ENCODE measurements around the gene BAIAP2L2.
"Not testable (repeated sequence)": the region's sequence is repeated elsewhere in the genome, so short reads cannot be mapped to it uniquely, and the experiment has no call there.

The BAIAP2L2 gene

DNA sequence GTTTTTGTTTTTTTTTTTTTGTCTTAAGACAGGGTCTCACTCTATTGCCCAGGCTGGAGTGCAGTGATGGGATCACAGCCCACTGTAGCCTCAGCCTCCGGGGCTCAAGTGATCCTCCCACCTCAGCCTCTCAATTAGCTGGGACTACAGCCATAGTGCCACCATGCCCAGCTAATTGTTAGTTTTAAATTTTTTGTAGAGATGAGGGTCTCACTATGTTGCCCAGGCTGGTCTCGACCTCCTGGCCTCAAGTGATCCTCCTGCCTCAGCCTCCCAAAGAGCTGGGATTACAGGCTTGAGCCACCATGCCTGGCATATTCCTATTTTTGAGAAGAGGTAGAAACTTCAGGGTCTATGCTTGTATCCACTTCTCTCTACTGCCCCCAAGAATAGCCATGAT, 8.3 kb upstream of the BAIAP2L2 start:
- H3K9me3 ChIP-seq (ENCODE audit: control insufficient read depth in 1 of 2, low read length in 2 of 2); H3K27me3 ChIP-seq (ENCODE audit: control insufficient read depth in 1 of 2, insufficient read depth in 2 of 2, low read length in 2 of 2); H3K4me3 ChIP-seq (ENCODE audit: low read depth in 1 of 2, low read length in 2 of 2); H3K36me3 ChIP-seq (ENCODE audit: control insufficient read depth in 1 of 2, insufficient read depth in 2 of 2, low read length in 2 of 2); H3K27ac ChIP-seq (ENCODE audit: low read depth, low read length); H3K9ac ChIP-seq (ENCODE audit: low read depth in 1 of 2, low read length in 2 of 2): not testable (repeated sequence)
- H3K4me1 ChIP-seq (ENCODE audit: control insufficient read depth in 1 of 2, insufficient read depth in 2 of 2, low read length in 2 of 2), result peaks cover 0 to 11% of the 10 kb centered on the region in 2 donors

GRCh38 chr22:38118182-38118581, 7.7 kb upstream of the BAIAP2L2 start:
- H3K27ac ChIP-seq (ENCODE audit: low read depth, low read length), result no peak overlapping the region
- peaks cover 0 to 6% of the 10 kb centered on the region in 2 donors for H3K36me3 ChIP-seq (ENCODE audit: control insufficient read depth in 1 of 2, insufficient read depth in 2 of 2, low read length in 2 of 2)

DNA sequence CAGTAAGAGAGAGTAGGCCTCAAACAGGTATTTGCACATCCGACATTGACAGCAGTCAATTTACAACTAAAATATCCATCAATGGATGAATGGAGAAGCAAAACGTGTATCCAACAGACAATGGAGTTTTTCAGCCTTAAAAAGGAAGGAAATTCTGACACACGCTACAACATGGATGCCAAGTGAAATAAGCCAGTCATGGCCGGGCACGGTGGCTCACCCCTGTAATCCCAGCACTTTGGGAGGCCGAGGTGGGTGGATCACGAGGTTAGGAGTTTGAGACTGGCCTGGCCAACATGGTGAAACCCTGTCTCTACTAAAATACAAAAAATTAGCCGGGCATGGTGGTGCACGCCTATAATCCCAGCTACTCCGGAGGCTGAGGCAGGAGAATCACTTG, 7.1 kb upstream of the BAIAP2L2 start:
- not testable (repeated sequence) for H3K4me3 ChIP-seq (ENCODE audit: low read depth in 1 of 2, low read length in 2 of 2); H3K9ac ChIP-seq (ENCODE audit: low read depth in 1 of 2, low read length in 2 of 2); H3K27ac ChIP-seq (ENCODE audit: low read depth, low read length); H3K36me3 ChIP-seq (ENCODE audit: control insufficient read depth in 1 of 2, insufficient read depth in 2 of 2, low read length in 2 of 2); H3K27me3 ChIP-seq (ENCODE audit: control insufficient read depth in 1 of 2, insufficient read depth in 2 of 2, low read length in 2 of 2); H3K9me3 ChIP-seq (ENCODE audit: control insufficient read depth in 1 of 2, low read length in 2 of 2)
- peaks cover 9 to 17% of the 10 kb centered on the region in 2 donors for H3K4me1 ChIP-seq (ENCODE audit: control insufficient read depth in 1 of 2, insufficient read depth in 2 of 2, low read length in 2 of 2)

More at GRCh38 chr22:38118182-38118581, 7.7 kb upstream of the BAIAP2L2 start:
- Histone ChIP-seq H3K4me3 (ENCODE audit: low read depth in 1 of 2, low read length in 2 of 2) (no peak overlapping the region), H3K27me3 (ENCODE audit: control insufficient read depth in 1 of 2, insufficient read depth in 2 of 2, low read length in 2 of 2) (no peaks in the 10 kb centered on the region), H3K9me3 (ENCODE audit: control insufficient read depth in 1 of 2, low read length in 2 of 2) (no peaks in the 10 kb centered on the region), H3K9ac (ENCODE audit: low read depth in 1 of 2, low read length in 2 of 2) (no peak overlapping the region), H3K4me1 (ENCODE audit: control insufficient read depth in 1 of 2, insufficient read depth in 2 of 2, low read length in 2 of 2) (peaks cover 5 to 12% of the 10 kb centered on the region in 2 donors)

DNA sequence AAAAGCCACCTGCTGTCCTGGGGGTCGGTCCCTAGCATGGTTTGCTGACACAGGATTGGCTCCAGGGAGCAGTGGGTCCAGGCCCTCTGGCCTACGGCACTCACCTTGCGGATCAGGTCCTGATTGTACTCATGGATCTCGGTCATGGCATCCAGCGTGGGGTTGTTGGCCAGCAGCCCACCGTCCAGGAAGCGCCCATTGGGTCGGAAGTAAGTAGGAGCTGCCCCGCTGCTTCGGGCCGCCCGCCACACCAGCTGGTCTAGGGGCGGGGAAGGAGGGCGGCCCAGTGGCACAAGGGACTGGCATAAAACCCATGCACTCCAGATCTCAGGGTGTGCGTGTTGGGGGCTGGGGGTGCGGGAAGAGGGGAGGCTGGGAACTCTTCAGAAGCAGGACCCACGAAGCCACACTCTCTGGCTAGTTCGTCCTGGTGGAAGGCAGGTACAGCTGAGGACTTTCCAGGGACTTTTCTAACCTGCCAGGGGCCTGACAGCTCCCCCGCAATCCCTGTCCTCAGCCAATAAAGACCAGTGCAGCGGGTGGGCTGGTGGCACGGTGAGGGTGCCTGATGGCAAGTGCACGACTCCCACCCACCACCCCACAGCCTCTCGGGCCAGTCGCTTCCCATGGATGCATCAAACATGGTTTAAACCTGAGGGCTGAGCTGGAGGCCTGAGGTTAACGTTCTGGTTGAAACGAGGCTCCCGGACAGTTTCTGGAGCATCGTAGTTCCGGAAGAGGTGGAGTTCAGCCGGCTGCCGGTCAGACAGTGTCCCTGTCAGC, 5.1 kb upstream of the BAIAP2L2 start:
- Histone ChIP-seq H3K36me3 (ENCODE audit: control insufficient read depth in 1 of 2, insufficient read depth in 2 of 2, low read length in 2 of 2) (peaks cover 0 to 6% of the 10 kb centered on the region in 2 donors), H3K27ac (ENCODE audit: low read depth, low read length) (no peak overlapping the region), H3K9ac (ENCODE audit: low read depth in 1 of 2, low read length in 2 of 2) (no peak overlapping the region), H3K4me1 (ENCODE audit: control insufficient read depth in 1 of 2, insufficient read depth in 2 of 2, low read length in 2 of 2) (peaks cover 21 to 23% of the 10 kb centered on the region in 2 donors), H3K27me3 (ENCODE audit: control insufficient read depth in 1 of 2, insufficient read depth in 2 of 2, low read length in 2 of 2) (no peaks in the 10 kb centered on the region), H3K4me3 (ENCODE audit: low read depth in 1 of 2, low read length in 2 of 2) (no peak overlapping the region), H3K9me3 (ENCODE audit: control insufficient read depth in 1 of 2, low read length in 2 of 2) (no peaks in the 10 kb centered on the region)

- no peak overlapping the region for H3K9ac ChIP-seq (ENCODE audit: low read depth in 1 of 2, low read length in 2 of 2)
- H3K36me3 ChIP-seq (ENCODE audit: control insufficient read depth in 1 of 2, insufficient read depth in 2 of 2, low read length in 2 of 2), result peaks cover 0 to 6% of the 10 kb centered on the region in 2 donors
Observed at GRCh38 chr22:38114484-38115398, 4.3 kb upstream of the BAIAP2L2 start.

DNA sequence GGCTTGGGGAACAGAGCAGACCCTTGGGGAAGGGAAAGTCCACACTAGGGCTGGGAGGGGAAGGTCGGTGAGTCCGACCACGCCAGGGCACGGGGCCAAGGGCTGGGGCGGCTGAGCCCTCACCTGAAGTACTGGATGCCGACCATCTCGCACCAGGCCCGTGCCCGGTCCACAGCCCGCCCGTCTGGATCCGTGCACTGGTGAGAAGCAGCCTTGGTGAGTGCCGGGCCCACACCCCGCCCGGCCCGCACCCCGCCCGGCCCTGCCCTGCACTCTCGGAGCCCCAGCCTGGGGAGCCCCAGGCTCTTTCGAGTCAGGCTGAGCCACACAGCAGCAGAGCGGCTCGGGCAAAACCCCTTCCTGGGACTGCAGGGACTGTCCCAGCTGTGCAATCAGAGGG, 1.9 kb upstream of the BAIAP2L2 start:
- Histone ChIP-seq H3K9ac (ENCODE audit: low read depth in 1 of 2, low read length in 2 of 2) (peak overlapping the region; percentile 76 to 90), H3K9me3 (ENCODE audit: control insufficient read depth in 1 of 2, low read length in 2 of 2) (no peaks in the 10 kb centered on the region), H3K27me3 (ENCODE audit: control insufficient read depth in 1 of 2, insufficient read depth in 2 of 2, low read length in 2 of 2) (no peaks in the 10 kb centered on the region), H3K4me1 (ENCODE audit: control insufficient read depth in 1 of 2, insufficient read depth in 2 of 2, low read length in 2 of 2) (peaks cover 33 to 40% of the 10 kb centered on the region in 2 donors), H3K36me3 (ENCODE audit: control insufficient read depth in 1 of 2, insufficient read depth in 2 of 2, low read length in 2 of 2) (peaks cover 4 to 17% of the 10 kb centered on the region in 2 donors), H3K4me3 (ENCODE audit: low read depth in 1 of 2, low read length in 2 of 2) (peak overlapping the region; percentile 50 to 83), H3K27ac (ENCODE audit: low read depth, low read length) (peak overlapping the region; percentile 96)

More at GRCh38 chr22:38114484-38115398, 4.3 kb upstream of the BAIAP2L2 start:
- peaks cover 20 to 21% of the 10 kb centered on the region in 2 donors for H3K4me1 ChIP-seq (ENCODE audit: control insufficient read depth in 1 of 2, insufficient read depth in 2 of 2, low read length in 2 of 2)
- no peaks in the 10 kb centered on the region for H3K27me3 ChIP-seq (ENCODE audit: control insufficient read depth in 1 of 2, insufficient read depth in 2 of 2, low read length in 2 of 2)
- H3K27ac ChIP-seq (ENCODE audit: low read depth, low read length), result no peak overlapping the region
- H3K9me3 ChIP-seq (ENCODE audit: control insufficient read depth in 1 of 2, low read length in 2 of 2), result no peaks in the 10 kb centered on the region
- H3K4me3 ChIP-seq (ENCODE audit: low read depth in 1 of 2, low read length in 2 of 2), result no peak overlapping the region

- H3K4me1 ChIP-seq (ENCODE audit: control insufficient read depth in 1 of 2, insufficient read depth in 2 of 2, low read length in 2 of 2), result peaks cover 37 to 44% of the 10 kb centered on the region in 2 donors
- peak overlapping the region; percentile 96 for H3K27ac ChIP-seq (ENCODE audit: low read depth, low read length)
- no peaks in the 10 kb centered on the region for H3K27me3 ChIP-seq (ENCODE audit: control insufficient read depth in 1 of 2, insufficient read depth in 2 of 2, low read length in 2 of 2)
- H3K9me3 ChIP-seq (ENCODE audit: control insufficient read depth in 1 of 2, low read length in 2 of 2), result no peaks in the 10 kb centered on the region
- H3K9ac ChIP-seq (ENCODE audit: low read depth in 1 of 2, low read length in 2 of 2), result peak overlapping the region; percentile 76 to 90
- H3K4me3 ChIP-seq (ENCODE audit: low read depth in 1 of 2, low read length in 2 of 2), result peak overlapping the region; percentile 50 to 83
- H3K36me3 ChIP-seq (ENCODE audit: control insufficient read depth in 1 of 2, insufficient read depth in 2 of 2, low read length in 2 of 2), result peaks cover 9 to 21% of the 10 kb centered on the region in 2 donors
Observed at GRCh38 chr22:38111925-38112355, 1.5 kb upstream of the BAIAP2L2 start.

- Histone ChIP-seq H3K4me1 (ENCODE audit: control insufficient read depth in 1 of 2, insufficient read depth in 2 of 2, low read length in 2 of 2) (peaks cover 39 to 44% of the 10 kb centered on the region in 2 donors), H3K27ac (ENCODE audit: low read depth, low read length) (peak overlapping the region; percentile 96), H3K9me3 (ENCODE audit: control insufficient read depth in 1 of 2, low read length in 2 of 2) (no peaks in the 10 kb centered on the region), H3K27me3 (ENCODE audit: control insufficient read depth in 1 of 2, insufficient read depth in 2 of 2, low read length in 2 of 2) (no peaks in the 10 kb centered on the region), H3K36me3 (ENCODE audit: control insufficient read depth in 1 of 2, insufficient read depth in 2 of 2, low read length in 2 of 2) (peaks cover 13 to 26% of the 10 kb centered on the region in 2 donors), H3K4me3 (ENCODE audit: low read depth in 1 of 2, low read length in 2 of 2) (peak overlapping the region; percentile 78 to 83), H3K9ac (ENCODE audit: low read depth in 1 of 2, low read length in 2 of 2) (peak overlapping the region; percentile 60 to 90)
Observed at GRCh38 chr22:38110863-38111852, 674 bp upstream of the BAIAP2L2 start.

- Histone ChIP-seq H3K27ac (ENCODE audit: low read depth, low read length) (peak overlapping the region; percentile 50), H3K9ac (ENCODE audit: low read depth in 1 of 2, low read length in 2 of 2) (peak overlapping the region; percentile 63 to 90), H3K4me1 (ENCODE audit: control insufficient read depth in 1 of 2, insufficient read depth in 2 of 2, low read length in 2 of 2) (peaks cover 39 to 41% of the 10 kb centered on the region in 2 donors), H3K9me3 (ENCODE audit: control insufficient read depth in 1 of 2, low read length in 2 of 2) (no peaks in the 10 kb centered on the region), H3K27me3 (ENCODE audit: control insufficient read depth in 1 of 2, insufficient read depth in 2 of 2, low read length in 2 of 2) (no peaks in the 10 kb centered on the region), H3K4me3 (ENCODE audit: low read depth in 1 of 2, low read length in 2 of 2) (peak overlapping the region; percentile 78 to 83), H3K36me3 (ENCODE audit: control insufficient read depth in 1 of 2, insufficient read depth in 2 of 2, low read length in 2 of 2) (peaks cover 24 to 34% of the 10 kb centered on the region in 2 donors)
Observed at GRCh38 chr22:38109371-38110001, 998 bp downstream of the BAIAP2L2 start.

All from duodenal mucosa (tissue), 2 donors.